K562 (cell line): ENCODE measurements around the gene ZFYVE28. TPM values are rescaled to one million over a fixed set of nuclear protein-coding genes. Genes with fewer than 3 reads are reported as not detected.

Experiments
- ATAC-seq: fragments of 200-7000 bp; cut with Tn5 transposase; 3 replicates; pipeline ENCODE4 v1.9.1; 2020; ENCODE audit warnings: moderate library complexity
- BruUV-seq: library from RNA; stranded (reverse); fragments of 400-500 nt; replicated peaks from 2 replicates; lab custom pipeline; 2021; lab: Mats Ljungman, UMichigan
- CTCF ChIA-PET: fragments of 300-600 bp; formaldehyde crosslinking; extraction: SDS; loops from one replicate; lab custom pipeline; 2021; ENCODE audit warnings: low intra/inter-chr PET ratio; lab: Yijun Ruan, JAX
- POLR2A ChIA-PET: fragments of 300-600, 350-650 bp; sonication (Branson Sonifier 250); formaldehyde crosslinking; extraction: SDS; loops from one replicate; lab custom pipeline; 2021; ENCODE audit warnings: antibody characterized with exemption, inconsistent platforms; lab: Yijun Ruan, JAX
- DNase-seq, 4 experiments: peaks; one replicate each; pipeline versions ENCODE4 v3.0.0 to v3.0.0-alpha.2; 2011 to 2018; ENCODE audit warnings: low spot score in 3 of 4, mixed read lengths in 3 of 4; ENCODE audit errors: extremely low read depth in 1 of 4
- FAIRE-seq: peaks from 2 replicates; lab custom pipeline; 2011; peaks lifted over from hg19 to GRCh38; lab: Jason Lieb, UNC
- H2AFZ ChIP-seq: 2 replicates; pipeline ENCODE4 v1.6.0; 2011; ENCODE audit warnings: low read depth, low read length, control low read depth, inconsistent platforms
- H3K27ac ChIP-seq: fragments of 200-600 bp; 3 replicates; pipeline ENCODE4 v1.8.0; 2011; ENCODE audit warnings: low read depth, mild to moderate bottlenecking, control low read depth, inconsistent platforms, low read length, moderate library complexity, mixed read lengths; ENCODE audit errors: extremely low read depth
- H3K27me3 ChIP-seq, 2 experiments: fragments of 300-600 bp in 1 of 2; 2 replicates in 1 of 2; 3 replicates in 1 of 2; pipeline versions ENCODE4 v1.6.0 to v1.8.0; 2011; ENCODE audit warnings: inconsistent platforms in 2 of 2, low read length in 2 of 2, mild to moderate bottlenecking in 1 of 2, mixed read lengths in 1 of 2, moderate library complexity in 1 of 2; ENCODE audit not compliant: control insufficient read depth in 2 of 2, insufficient read depth in 2 of 2
- H3K36me3 ChIP-seq: fragments of 300-600 bp; 3 replicates; pipeline ENCODE4 v1.8.0; 2011; ENCODE audit warnings: mild to moderate bottlenecking, low read length, inconsistent platforms; ENCODE audit not compliant: control insufficient read depth, insufficient read depth
- H3K4me1 ChIP-seq, 2 experiments: fragments of 200-600 bp in 1 of 2; replicated peaks in 1 of 2; 2 replicates in 1 of 2; 3 replicates in 1 of 2; pipeline versions ENCODE4 v1.5.1 to v1.8.0; 2011; ENCODE audit warnings: inconsistent platforms in 2 of 2, low read length in 2 of 2, mild to moderate bottlenecking in 1 of 2, mixed read lengths in 1 of 2, moderate library complexity in 1 of 2; ENCODE audit not compliant: control insufficient read depth in 2 of 2, insufficient read depth in 2 of 2
- H3K4me2 ChIP-seq: 2 replicates; pipeline ENCODE4 v1.6.1; 2011; ENCODE audit warnings: low read length, control low read depth, inconsistent platforms, mixed read lengths; ENCODE audit not compliant: insufficient read depth
- H3K4me3 ChIP-seq: fragments of 200-600 bp; sonication (generic), shearing (Covaris generic); 2 replicates; pipeline ENCODE4 v1.5.1; 2016; ENCODE audit warnings: control low read depth, inconsistent platforms
- H3K79me2 ChIP-seq: fragments of 200-600 bp; 3 replicates; pipeline ENCODE4 v1.8.0; 2011; ENCODE audit warnings: low read length, inconsistent platforms; ENCODE audit not compliant: control insufficient read depth, insufficient read depth
- H3K9ac ChIP-seq, 2 experiments: 2 replicates each; pipeline versions ENCODE4 v1.6.0 to v1.6.1; 2011; ENCODE audit warnings: low read depth in 2 of 2, low read length in 2 of 2, control low read depth in 1 of 2, inconsistent platforms in 1 of 2, mild to moderate bottlenecking in 1 of 2, mixed read lengths in 1 of 2; ENCODE audit not compliant: insufficient read depth in 1 of 2
- H3K9me1 ChIP-seq: one replicate; pipeline ENCODE4 v1.6.0; 2011; ENCODE audit warnings: inconsistent platforms, mild to moderate bottlenecking, low read length, moderate library complexity; ENCODE audit not compliant: control insufficient read depth, insufficient read depth
- H3K9me3 ChIP-seq: replicated peaks from 2 replicates; pipeline ENCODE4 v1.5.1; 2011; ENCODE audit warnings: low read depth, low read length, inconsistent platforms; ENCODE audit not compliant: control insufficient read depth, insufficient read depth
- H4K20me1 ChIP-seq: replicated peaks from 2 replicates; pipeline ENCODE4 v1.6.1; 2011; ENCODE audit warnings: low read length, inconsistent platforms, mixed read lengths; ENCODE audit not compliant: control insufficient read depth, insufficient read depth
- CEBPB ChIP-seq: fragments of 450-650 bp; IDR thresholded peaks from 2 replicates; pipeline ENCODE4 v1.6.1; 2016; ENCODE audit warnings: missing genetic modification characterization, missing compliant biosample characterization
- CREM ChIP-seq: IDR thresholded peaks from 2 replicates; pipeline ENCODE4 v1.6.1; 2014; ENCODE audit warnings: antibody characterized with exemption, low read depth
- ETS1 ChIP-seq: conservative IDR thresholded peaks from 2 replicates; pipeline ENCODE4 v1.6.1; 2011; ENCODE audit warnings: low read depth, mild to moderate bottlenecking, low read length; ENCODE audit not compliant: control insufficient read depth
- MEIS2 ChIP-seq: fragments of 450-650 bp; IDR thresholded peaks from 2 replicates; pipeline ENCODE4 v1.6.1; 2014; ENCODE audit warnings: mild to moderate bottlenecking; ENCODE audit not compliant: partially characterized antibody
- POLR2G ChIP-seq: fragments of 200-400 bp; formaldehyde crosslinking; IDR thresholded peaks from 2 replicates; pipeline ENCODE4 v1.6.1; 2017; ENCODE audit warnings: low read depth, mild to moderate bottlenecking, antibody characterized with exemption, low read length, moderate library complexity
- RBM22 ChIP-seq: fragments of 200-400 bp; formaldehyde crosslinking; IDR thresholded peaks from 2 replicates; pipeline ENCODE4 v1.6.1; 2018; ENCODE audit warnings: low read length, low read depth; ENCODE audit not compliant: poor library complexity, severe bottlenecking
- SRSF9 ChIP-seq: fragments of 200-400 bp; formaldehyde crosslinking; IDR thresholded peaks from 2 replicates; pipeline ENCODE4 v1.6.1; 2017; ENCODE audit warnings: low read depth, low read length, borderline replicate concordance
- TCF7 ChIP-seq: sonication (generic); IDR thresholded peaks from 2 replicates; pipeline ENCODE4 v1.6.1; 2016; ENCODE audit warnings: antibody characterized with exemption, borderline replicate concordance
- WGBS: fragments of 100-300 bp; shearing (Covaris generic); methylation state at CpG from one replicate; pipeline ENCODE4 v1.1.6; 2016; ENCODE audit warnings: low coverage, mixed read lengths; ENCODE audit not compliant: insufficient coverage; ENCODE audit errors: missing lambda C conversion rate; 5-methylcytosine and 5-hydroxymethylcytosine counted together
- in situ Hi-C: fragments of 300-500 bp; cut with MboI; formaldehyde crosslinking; loops from 4 replicates; pipeline ENCODE4 v1.15.0; 2018; ENCODE audit warnings: inconsistent platforms, mixed read lengths
- intact Hi-C: fragments of 100-400 bp; cut with micrococcal nuclease; formaldehyde crosslinking; loops from 2 replicates; pipeline ENCODE4 v1.14.2; 2022
- polyA plus RNA-seq, 8 experiments: library from polyadenylated mRNA; depleted of rRNA in 4 of 8; stranded (reverse) in 5 of 8; unstranded in 3 of 8; fragments of >200 nt; fragmentation: Nextera tagmentation in 2 of 8; fragmentation: Illumina TruSeq in 1 of 8; extraction: Ambion mirVana in 2 of 8; extraction: Trizol in 1 of 8; gene quantifications; 2 replicates each; pipeline versions ENCODE4 v1.2.1 to v1.2.3, GENCODE V29; 2011 to 2014; ENCODE audit warnings: inconsistent platforms in 1 of 8, missing spikeins in 1 of 8
- total RNA-seq, 7 experiments: library from RNA; depleted of rRNA in 6 of 7; stranded (reverse); fragments of >200 nt in 6 of 7; fragmentation: Illumina TruSeq in 2 of 7; extraction: Trizol in 2 of 7; gene quantifications; 2 replicates each; pipeline versions ENCODE4 v1.2.1 to v1.2.3, GENCODE V29; 2011 to 2021; ENCODE audit warnings: low replicate concordance in 1 of 7
- TF ChIP-seq, protein P1 (sequence below): fragments of 450-650 bp; IDR thresholded peaks from 2 replicates; pipeline ENCODE4 v1.6.1; 2016; ENCODE audit warnings: low read depth, mild to moderate bottlenecking, moderate library complexity

ZFYVE28 gene
- total and polyA plus RNA-seq, 9 of the 15 experiments (the other 6 are each of a cell fraction or from before 2014, with no cell fraction given), result 1.3 to 24.8 (median 8.9) TPM

- Histone ChIP-seq H3K9ac (no peak overlapping the region), H3K4me1 (peaks cover 5 to 76% of the 10 kb centered on the region in 2 experiments; a peak in 4 of 5 replicates), H3K9me3 (no peaks in the 10 kb centered on the region), H3K9me1 (no peaks in the 10 kb centered on the region), H4K20me1 (no peaks in the 10 kb centered on the region; the same call in 1 of the 2 replicates), H2AFZ (no peak overlapping the region), H3K4me3 (no peak overlapping the region), H3K27me3 (no peaks in the 10 kb centered on the region), H3K79me2 (no peaks in the 10 kb centered on the region), H3K27ac (no peak overlapping the region), H3K36me3 (no peaks in the 10 kb centered on the region), H3K4me2 (no peak overlapping the region)
- in situ Hi-C loops, result no loop called here
- TF ChIP-seq CEBPB (tag) (no peak), ETS1 (no peak), CREM (no peak), RBM22 (peak; percentile 28), TCF7 (no peak), POLR2G (peak; percentile 8), MEIS2 (no peak), SRSF9 (no peak)
- TF ChIP-seq, protein P1, sequence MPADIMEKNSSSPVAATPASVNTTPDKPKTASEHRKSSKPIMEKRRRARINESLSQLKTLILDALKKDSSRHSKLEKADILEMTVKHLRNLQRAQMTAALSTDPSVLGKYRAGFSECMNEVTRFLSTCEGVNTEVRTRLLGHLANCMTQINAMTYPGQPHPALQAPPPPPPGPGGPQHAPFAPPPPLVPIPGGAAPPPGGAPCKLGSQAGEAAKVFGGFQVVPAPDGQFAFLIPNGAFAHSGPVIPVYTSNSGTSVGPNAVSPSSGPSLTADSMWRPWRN, result no peak
- intact Hi-C loops, result loop anchor here (10.0 kb wide), 1 partner anchor 167 kb away; the partner anchor contains the start of genes CFAP99 and ZFYVE28
- no peak for FAIRE-seq
- ChIA-PET CTCF (no interaction called here), POLR2A (interaction anchor here (0.5 to 1.3 kb wide), 5 partner anchors 11 to 53 kb away, joined by 3 to 10 read pairs (median 3); partner anchors contain the start of gene MXD4)
- no TSS peak for BruUV-seq
- ATAC-seq, result no peak
- no peak for DNase-seq
- 80% methylated on average over 28 of the region's 42 CpGs for WGBS
These were observed 171.1 kb downstream of the ZFYVE28 start for GRCh38 chr4:2247128-2248043.
